ENCODE data around the gene MECP2. TPM values are rescaled to one million over a fixed set of nuclear protein-coding genes. Genes with fewer than 3 reads are reported as not detected.

Gene MECP2
- total RNA-seq, 1 donor: 27.4 TPM

- no peak overlapping the region for H3K4me3 ChIP-seq (ENCODE audit: low read depth, low read length)
- DNase-seq (ENCODE audit: low read depth): no peak
- TF ChIP-seq CTCF (IDR thresholded peaks at IDR 0.05; ENCODE audit: insufficient read depth, low read length): no peak
Observed at GRCh38 chrX:154068560-154068959, 29.0 kb downstream of the MECP2 start.

GRCh38 chrX:154064637-154065435 is 32.7 kb downstream of the MECP2 start:
- DNase-seq (ENCODE audit: low read depth): no peak
- H3K4me3 ChIP-seq (ENCODE audit: low read depth, low read length): no peak overlapping the region
- TF ChIP-seq CTCF (IDR thresholded peaks at IDR 0.05; ENCODE audit: insufficient read depth, low read length): no peak

DNA sequence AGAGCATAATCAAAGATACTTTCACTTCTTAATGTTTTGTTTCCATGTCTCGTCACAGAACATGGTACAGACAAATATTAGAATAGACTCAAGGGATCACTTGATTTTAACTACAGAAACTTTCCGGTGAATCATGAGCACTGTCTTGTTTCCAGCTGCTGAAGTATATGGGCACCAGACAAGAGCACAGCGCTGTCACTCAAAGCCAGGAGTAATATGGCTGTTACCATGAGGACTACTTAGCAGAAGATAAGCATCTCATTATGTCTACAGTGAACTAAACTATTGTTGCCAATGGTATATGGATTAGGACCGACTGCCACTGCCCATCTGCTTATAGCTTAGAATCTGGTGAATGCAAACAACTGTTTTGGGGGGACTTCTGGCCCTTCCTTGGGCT is 34.3 kb downstream of the MECP2 start:
- no peak for TF ChIP-seq CTCF (IDR thresholded peaks at IDR 0.05; ENCODE audit: insufficient read depth, low read length)
- H3K4me3 ChIP-seq (ENCODE audit: low read depth, low read length): no peak overlapping the region
- no peak for DNase-seq (ENCODE audit: low read depth)

DNA sequence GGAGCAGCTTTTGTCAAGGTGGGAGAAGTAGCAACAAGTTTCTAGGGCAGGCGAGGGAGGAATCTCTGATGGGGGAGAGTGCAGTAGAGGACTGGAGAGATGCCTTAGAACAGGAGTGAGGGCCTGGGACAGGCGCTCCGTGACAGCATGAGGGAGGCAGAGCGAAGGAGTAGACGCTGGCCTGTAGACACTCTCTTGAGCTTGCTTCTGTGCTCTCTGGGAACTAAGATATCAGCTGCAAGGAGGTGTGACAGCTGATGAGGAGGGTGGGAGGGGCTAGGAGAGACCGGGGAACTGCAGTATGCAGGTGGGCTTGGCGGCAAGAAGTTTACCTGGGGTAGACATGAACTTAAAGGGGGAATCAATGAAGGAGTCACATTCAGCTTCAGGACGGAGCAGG is 35.7 kb downstream of the MECP2 start:
- no peak overlapping the region for H3K4me3 ChIP-seq (ENCODE audit: low read depth, low read length)
- no peak for DNase-seq (ENCODE audit: low read depth)
- no peak for TF ChIP-seq CTCF (IDR thresholded peaks at IDR 0.05; ENCODE audit: insufficient read depth, low read length)

DNA sequence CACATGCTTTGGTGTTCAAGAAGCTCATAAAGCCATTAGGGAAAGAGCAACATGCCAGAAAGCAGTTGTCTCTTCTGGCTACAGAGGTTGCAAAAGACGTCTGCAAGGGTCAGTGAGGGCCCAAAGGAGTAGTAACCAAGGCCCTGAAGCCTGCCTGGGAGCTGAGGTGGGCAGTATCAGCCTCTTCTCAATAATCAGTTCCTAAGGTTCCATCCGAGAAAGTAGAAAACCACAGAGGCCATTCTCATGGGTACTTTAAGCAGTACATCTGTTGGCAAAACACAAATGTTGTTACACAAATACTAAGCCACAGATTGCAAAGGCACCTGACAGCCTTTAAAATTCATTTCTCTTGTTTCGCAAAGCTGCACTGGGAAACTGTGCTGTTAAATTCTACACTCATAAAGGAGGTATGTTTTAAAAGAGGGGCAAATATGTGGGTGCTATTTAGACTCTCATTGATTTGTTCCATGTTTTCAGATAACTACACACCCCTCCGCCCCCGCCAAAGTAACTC is 37.7 kb downstream of the MECP2 start:
- H3K4me3 ChIP-seq (ENCODE audit: low read depth, low read length): no peak overlapping the region
- no peak for TF ChIP-seq CTCF (IDR thresholded peaks at IDR 0.05; ENCODE audit: insufficient read depth, low read length)
- DNase-seq (ENCODE audit: low read depth): no peak

DNA sequence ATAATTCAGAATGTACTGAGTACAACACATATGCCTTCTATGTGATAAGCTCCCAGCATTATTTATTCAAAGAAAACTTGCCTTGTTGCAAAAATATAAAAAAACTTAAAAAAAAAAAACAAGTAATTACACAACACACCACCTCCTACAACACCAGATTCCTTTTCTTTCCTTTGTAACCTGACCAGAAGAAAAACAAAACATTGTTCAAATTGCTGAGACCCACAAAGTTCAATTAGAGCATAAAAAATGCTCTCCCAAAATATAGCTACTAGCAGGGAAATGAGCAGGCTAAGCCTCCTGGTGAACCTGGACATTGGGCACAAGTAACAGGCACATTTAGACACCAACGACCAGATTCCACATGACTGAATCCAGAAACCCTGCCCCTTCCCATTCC is 38.3 kb downstream of the MECP2 start:
- TF ChIP-seq CTCF (IDR thresholded peaks at IDR 0.05; ENCODE audit: insufficient read depth, low read length): no peak
- no peak for DNase-seq (ENCODE audit: low read depth)
- no peak overlapping the region for H3K4me3 ChIP-seq (ENCODE audit: low read depth, low read length)

Measured in fibroblast of the aortic adventitia (primary cell).